Cardiac muscle cell (in vitro differentiated cells and primary cell): ENCODE measurements around the gene MDH2. TPM values are rescaled to one million over a fixed set of nuclear protein-coding genes. Genes with fewer than 3 reads are reported as not detected.

Experiments
- DNase-seq, 2 donors: peaks; one replicate each; pipeline versions ENCODE4 v3.0.0 to v3.0.0-alpha.2; 2010 to 2017; ENCODE audit warnings: low read depth in 1 of 2, low spot score in 1 of 2
- H3K27ac ChIP-seq: fragments of 200-600 bp; sonication (generic); 2 replicates; pipeline ENCODE4 v1.5.1; 2016
- H3K27me3 ChIP-seq: fragments of 200-600 bp; sonication (generic); 2 replicates; pipeline ENCODE4 v1.6.0; 2016; ENCODE audit warnings: control low read depth
- H3K36me3 ChIP-seq: fragments of 200-600 bp; sonication (generic); 2 replicates; pipeline ENCODE4 v1.5.1; 2016; ENCODE audit warnings: control low read depth
- H3K4me1 ChIP-seq: fragments of 200-600 bp; sonication (generic); 2 replicates; pipeline ENCODE4 v1.8.1; 2017; ENCODE audit warnings: low read depth, mild to moderate bottlenecking, mixed run types
- H3K4me3 ChIP-seq: fragments of 200-600 bp; sonication (generic); 2 replicates; pipeline ENCODE4 v1.5.1; 2016; ENCODE audit warnings: mild to moderate bottlenecking
- H3K9me3 ChIP-seq: fragments of 200-600 bp; sonication (generic); 2 replicates; pipeline ENCODE4 v1.5.1; 2017; ENCODE audit warnings: low read depth, mild to moderate bottlenecking, control low read depth
- polyA plus RNA-seq: library from polyadenylated mRNA; unstranded; fragments of >200 nt; fragmentation: Nextera tagmentation; extraction: Ambion mirVana; gene quantifications from 2 replicates; pipeline ENCODE4 v1.2.1, GENCODE V29; 2016
- total RNA-seq: library from RNA; depleted of rRNA; stranded (reverse); fragments of >200 nt; gene quantifications from 2 replicates; pipeline ENCODE4 v1.2.3, GENCODE V29; 2016
- TF ChIP-seq, protein P1 (sequence below): IDR thresholded peaks from 2 replicates; pipeline ENCODE4 v1.5.1; 2012; ENCODE audit warnings: low read depth, mild to moderate bottlenecking, low read length

MDH2 gene
- total and polyA plus RNA-seq, 2 experiments from 2014 or later: 242 to 632 TPM

DNA sequence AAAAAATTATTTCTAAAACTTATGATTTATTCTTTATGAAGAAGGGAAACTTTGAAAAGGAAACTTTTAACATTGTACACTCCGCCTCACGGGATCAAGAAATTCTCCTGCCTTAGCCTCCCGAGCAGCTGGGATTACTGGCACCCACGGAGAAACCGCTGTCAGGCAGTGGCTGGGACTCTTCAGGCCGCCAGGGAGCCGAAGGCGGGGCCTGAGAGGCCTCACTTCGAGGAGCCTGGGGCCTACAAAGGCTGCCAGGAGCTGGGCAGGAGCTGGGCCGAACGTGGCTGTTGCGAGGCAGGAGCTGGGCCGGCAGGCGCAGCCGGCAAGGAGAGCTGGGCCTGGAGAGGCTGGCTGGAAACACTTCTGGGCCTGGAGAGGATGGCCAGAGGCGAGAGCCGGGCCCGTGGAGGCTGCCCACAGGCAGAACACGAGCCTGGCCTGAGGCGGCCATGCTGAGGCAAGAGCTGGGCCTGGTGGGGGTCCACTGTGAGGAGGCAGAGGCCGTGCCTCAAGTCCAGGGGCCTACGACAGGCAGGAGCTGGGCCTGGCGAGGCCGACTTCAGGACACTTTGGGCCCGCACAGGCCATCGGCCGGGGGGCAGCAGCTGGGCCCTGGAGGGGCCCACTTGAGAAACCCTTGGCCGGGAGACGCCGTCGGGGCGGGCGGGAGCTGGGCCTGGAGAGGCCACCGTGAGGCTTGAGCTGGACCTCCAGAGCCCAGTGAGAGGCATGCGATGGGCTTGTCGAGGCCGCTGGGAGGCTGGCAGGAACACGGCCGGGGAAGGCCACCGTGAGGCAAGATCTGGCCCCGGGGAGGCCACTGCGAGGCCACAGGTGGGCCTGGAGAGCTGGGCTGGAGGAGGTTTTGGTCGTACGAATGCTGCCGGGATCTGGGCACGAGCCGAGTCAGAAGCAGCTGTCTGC, 23.7 kb downstream of the MDH2 start:
- H3K4me3 ChIP-seq: no peak overlapping the region
- H3K36me3 ChIP-seq: no peaks in the 10 kb centered on the region
- DNase-seq: peak; percentile 60 to 73
- peaks cover 30% of the 10 kb centered on the region for H3K4me1 ChIP-seq
- no peaks in the 10 kb centered on the region for H3K27me3 ChIP-seq
- TF ChIP-seq, protein P1, sequence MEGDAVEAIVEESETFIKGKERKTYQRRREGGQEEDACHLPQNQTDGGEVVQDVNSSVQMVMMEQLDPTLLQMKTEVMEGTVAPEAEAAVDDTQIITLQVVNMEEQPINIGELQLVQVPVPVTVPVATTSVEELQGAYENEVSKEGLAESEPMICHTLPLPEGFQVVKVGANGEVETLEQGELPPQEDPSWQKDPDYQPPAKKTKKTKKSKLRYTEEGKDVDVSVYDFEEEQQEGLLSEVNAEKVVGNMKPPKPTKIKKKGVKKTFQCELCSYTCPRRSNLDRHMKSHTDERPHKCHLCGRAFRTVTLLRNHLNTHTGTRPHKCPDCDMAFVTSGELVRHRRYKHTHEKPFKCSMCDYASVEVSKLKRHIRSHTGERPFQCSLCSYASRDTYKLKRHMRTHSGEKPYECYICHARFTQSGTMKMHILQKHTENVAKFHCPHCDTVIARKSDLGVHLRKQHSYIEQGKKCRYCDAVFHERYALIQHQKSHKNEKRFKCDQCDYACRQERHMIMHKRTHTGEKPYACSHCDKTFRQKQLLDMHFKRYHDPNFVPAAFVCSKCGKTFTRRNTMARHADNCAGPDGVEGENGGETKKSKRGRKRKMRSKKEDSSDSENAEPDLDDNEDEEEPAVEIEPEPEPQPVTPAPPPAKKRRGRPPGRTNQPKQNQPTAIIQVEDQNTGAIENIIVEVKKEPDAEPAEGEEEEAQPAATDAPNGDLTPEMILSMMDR: no peak
- H3K9me3 ChIP-seq: no peaks in the 10 kb centered on the region
- H3K27ac ChIP-seq: peak overlapping the region; percentile 83

DNA sequence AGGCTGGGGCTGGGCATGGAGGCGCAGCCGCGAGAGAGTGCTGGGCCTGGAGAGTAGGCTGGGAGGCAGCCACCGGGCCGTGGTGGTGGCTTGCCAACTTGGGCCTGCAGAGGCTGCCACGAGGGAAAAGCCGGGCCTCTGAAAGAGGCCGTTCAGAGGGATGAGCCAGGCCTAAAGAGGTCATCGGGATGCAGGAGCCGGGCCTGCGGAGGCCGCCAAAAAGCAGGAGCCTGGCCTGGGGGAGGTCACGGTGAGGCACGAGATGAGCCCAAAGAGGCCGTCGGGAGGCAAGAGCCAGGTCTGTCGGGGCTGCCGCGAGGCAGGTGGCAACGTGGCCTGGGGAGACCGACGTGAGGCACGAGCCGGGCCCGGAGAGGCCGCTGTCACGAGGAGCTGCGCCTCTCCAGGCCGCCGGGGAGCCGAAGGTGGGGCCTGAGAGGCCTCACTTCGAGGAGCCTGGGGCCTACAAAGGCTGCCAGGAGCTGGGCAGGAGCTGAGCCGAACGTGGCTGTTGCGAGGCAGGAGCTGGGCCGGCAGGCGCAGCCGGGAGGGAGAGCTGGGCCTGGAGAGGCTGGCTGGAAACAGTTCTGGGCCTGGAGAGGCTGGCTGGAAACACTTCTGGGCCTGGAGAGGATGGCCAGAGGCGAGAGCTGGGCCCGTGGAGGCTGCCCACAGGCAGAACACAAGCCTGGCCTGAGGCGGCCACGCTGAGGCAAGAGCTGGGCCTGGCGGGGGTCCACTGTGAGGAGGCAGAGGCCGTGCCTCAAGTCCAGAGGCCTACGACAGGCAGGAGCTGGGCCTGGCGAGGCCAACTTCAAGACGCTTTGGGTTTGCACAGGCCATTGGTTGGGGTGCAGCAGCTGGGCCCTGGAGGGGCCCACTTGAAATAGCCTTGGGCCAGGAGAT, 24.6 kb downstream of the MDH2 start:
- H3K27ac ChIP-seq: no peak overlapping the region
- no peak for DNase-seq

DNA sequence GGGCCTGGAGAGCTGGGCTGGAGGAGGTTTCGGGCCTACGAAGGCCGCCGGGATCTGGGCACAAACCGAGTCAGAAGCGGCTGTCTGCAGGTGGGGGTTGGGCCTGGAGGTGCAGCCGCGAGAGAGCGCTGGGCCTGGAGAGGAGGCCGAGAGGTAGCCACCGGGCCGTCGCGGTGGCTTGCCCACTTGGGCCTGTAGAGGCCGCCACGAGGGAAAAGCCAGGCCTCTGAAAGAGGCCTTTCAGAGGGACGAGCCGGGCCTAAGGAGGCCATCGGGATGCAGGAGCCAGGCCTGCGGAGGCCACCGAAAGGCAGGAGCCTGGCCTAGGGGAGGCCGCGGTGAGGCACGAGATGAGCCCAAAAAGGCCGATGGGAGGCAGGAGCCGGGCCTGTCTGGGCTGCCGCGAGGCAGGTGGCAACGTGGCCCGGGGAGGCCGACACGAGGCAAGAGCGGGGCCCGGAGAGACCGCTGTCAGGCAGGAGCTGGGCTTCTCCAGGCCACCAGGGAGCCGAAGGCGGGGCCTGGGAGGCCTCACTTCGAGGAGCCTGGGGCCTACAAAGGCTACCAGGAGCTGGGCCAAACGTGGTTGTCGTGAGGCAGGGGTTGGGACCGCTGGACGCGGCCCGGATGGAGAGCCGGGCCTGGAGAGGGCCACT, 25.6 kb downstream of the MDH2 start:
- TF ChIP-seq, protein P1: no peak
- no peak overlapping the region for H3K4me3 ChIP-seq
- peaks cover 15% of the 10 kb centered on the region for H3K4me1 ChIP-seq
- no peak for DNase-seq
- no peaks in the 10 kb centered on the region for H3K36me3 ChIP-seq
- no peak overlapping the region for H3K27ac ChIP-seq
- H3K27me3 ChIP-seq: no peaks in the 10 kb centered on the region
- H3K9me3 ChIP-seq: no peaks in the 10 kb centered on the region

More for the DNA sequence above, 24.6 kb downstream of the MDH2 start:
- Histone ChIP-seq H3K4me1 (peaks cover 20% of the 10 kb centered on the region), H3K9me3 (no peaks in the 10 kb centered on the region), H3K4me3 (no peak overlapping the region), H3K36me3 (no peaks in the 10 kb centered on the region), H3K27me3 (no peaks in the 10 kb centered on the region)
- TF ChIP-seq, protein P1: no peak

DNA sequence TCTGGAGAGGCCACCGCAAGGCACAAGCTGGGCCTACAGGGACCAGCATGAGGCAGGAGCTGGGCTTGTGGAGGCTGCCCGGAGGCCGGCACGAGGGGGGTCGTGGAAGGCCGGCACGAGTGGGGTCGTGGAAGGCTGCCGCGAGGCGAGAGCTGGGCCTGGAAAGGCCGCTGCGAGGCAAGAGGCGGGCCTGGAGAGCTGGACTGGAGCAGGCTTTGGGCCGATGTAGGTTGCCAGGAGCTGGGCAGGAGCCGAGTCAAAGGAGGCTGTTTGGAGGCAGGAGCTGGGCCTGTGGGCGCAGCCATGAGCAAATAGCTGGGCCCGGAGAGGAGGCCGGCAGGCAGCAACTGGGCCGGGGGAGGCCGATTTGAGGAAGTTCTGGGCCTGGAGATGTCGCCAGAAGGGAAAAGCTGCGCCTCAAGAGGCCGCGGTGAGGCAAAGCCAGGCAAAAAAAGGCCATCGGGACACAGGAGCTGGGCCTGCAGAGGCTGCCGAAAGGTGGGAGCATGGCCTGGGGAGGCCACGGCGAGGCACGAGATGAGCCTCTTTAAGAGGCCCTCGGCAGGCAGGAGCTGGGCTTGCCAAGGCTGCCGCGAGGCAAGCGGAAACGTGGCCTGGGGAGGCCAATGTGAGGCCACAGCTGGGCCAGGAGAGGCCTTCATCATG, 26.5 kb downstream of the MDH2 start:
- Histone ChIP-seq H3K4me3 (no peak overlapping the region), H3K4me1 (peaks cover 10% of the 10 kb centered on the region), H3K27me3 (no peaks in the 10 kb centered on the region), H3K36me3 (no peaks in the 10 kb centered on the region), H3K27ac (no peak overlapping the region), H3K9me3 (no peaks in the 10 kb centered on the region)
- TF ChIP-seq, protein P1: no peak
- no peak for DNase-seq

DNA sequence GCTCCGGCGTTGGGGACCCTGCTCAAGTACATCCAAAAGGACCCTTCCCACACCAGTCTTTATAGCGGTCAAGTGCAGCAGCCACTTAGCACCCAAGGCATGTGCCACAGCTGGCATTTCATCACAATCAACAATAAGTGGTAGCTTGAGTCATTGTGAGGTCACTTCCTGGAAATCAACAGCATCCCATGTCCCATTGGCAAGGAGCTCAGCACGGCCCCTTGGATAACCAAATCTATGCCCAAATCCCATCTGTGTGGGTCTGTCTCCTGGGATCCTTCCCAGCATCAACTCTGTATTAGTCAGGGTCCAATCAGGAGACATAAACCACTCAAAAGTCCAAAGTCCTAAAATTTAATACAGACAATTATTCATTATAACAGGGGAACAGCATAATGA, 27.1 kb downstream of the MDH2 start:
- peak in 1 of 2 donors; percentile 25 for DNase-seq
- Histone ChIP-seq H3K36me3 (no peaks in the 10 kb centered on the region), H3K27me3 (no peaks in the 10 kb centered on the region), H3K4me1 (peaks cover 8% of the 10 kb centered on the region), H3K4me3 (no peak overlapping the region), H3K9me3 (no peaks in the 10 kb centered on the region), H3K27ac (no peak overlapping the region)
- TF ChIP-seq, protein P1: no peak
